Endometrium (tissue), 2 donors: ENCODE results near the gene LATS2.

Source experiments
- FAIRE-seq: peaks from 2 replicates; lab custom pipeline; 2012; peaks lifted over from hg19 to GRCh38; lab: Jason Lieb, UNC
- donor health status: control.
- donor health status: control.

The LATS2 gene

GRCh38 chr13:21047087-21047486, 14.3 kb downstream of the LATS2 start:
- no peak for FAIRE-seq

DNA sequence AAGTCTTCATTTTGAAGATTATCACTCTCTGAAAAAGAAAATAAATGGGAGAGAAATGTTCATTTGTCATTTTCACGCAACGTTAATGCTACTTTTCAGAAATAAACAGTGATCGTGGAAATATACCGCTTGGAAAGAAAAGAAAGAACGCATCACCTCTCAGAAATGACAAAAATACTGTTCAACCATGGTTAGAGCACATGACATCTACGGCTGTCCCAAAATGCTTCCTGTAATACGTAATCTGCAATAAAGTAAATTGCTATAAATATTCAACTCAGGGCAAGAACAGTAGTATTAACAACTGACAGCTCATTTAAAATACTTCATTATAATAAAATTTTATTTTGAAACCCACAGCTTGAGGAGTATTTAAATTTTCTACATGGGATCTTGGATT, 15.2 kb downstream of the LATS2 start:
- no peak for FAIRE-seq

DNA sequence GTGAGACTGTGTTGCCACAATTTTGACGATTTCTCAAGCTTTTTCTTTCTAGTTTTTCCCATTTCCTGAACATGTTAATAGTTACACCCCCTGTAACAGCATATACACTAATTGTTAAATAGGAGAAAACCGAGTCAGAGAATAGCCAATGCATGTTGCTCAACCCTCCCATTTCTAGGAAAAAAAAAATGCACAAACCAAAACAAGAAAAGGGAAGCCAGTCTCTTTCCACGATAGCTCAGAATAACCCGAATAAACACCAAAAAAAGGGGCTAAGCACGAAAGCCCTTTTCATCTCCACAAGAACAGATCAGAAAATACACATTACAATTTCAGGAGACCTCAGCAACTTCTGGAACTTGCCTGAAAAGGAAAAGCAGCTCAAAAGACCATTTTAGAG, 16.3 kb downstream of the LATS2 start:
- FAIRE-seq = no peak

- no peak for FAIRE-seq
Observed at GRCh38 chr13:21043898-21044297, 17.5 kb downstream of the LATS2 start.

GRCh38 chr13:21040120-21040826, 21.1 kb downstream of the LATS2 start:
- no peak for FAIRE-seq

DNA sequence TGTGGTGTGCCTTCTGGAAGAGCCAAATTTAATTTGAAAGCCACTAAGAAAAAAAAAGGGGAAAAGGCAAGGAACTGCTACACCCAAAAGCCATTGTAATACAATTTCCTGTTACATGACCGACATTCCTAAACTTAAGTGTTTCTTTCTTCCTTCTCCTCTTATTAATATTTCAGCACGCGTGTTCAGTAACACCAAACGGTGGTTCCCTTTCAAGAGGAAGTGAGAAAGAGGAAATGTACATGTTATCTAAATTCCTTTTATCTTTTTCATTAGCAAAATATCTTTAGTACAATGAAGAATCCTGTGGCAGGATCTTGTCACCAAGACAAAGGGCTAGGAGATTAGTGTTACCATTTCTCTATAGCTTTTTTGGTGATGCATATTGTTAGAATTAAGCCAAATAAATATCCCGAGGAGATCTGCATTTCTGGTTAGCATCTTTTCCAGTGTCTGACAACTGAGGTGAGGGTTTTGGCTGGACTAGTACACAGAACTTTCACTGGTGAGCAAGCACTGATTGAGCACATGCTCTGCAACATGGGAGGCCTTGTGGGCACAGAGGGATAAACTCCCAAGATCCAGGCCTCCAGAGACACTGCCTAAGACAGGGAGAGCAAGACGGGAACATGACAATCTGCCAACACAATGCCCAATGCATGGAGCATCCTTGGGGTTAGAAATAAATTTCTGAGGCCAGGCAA, 22.1 kb downstream of the LATS2 start:
- no peak for FAIRE-seq

- FAIRE-seq = no peak
Observed at GRCh38 chr13:21037656-21038055, 23.7 kb downstream of the LATS2 start.

GRCh38 chr13:21035498-21035897, 25.9 kb downstream of the LATS2 start:
- FAIRE-seq = no peak

GRCh38 chr13:21034603-21035191, 26.7 kb downstream of the LATS2 start:
- no peak for FAIRE-seq

GRCh38 chr13:21033856-21034602, 27.4 kb downstream of the LATS2 start:
- FAIRE-seq = no peak

- FAIRE-seq = no peak
Observed at GRCh38 chr13:21033212-21033840, 28.1 kb downstream of the LATS2 start.

- FAIRE-seq = no peak
Observed at GRCh38 chr13:21032656-21033055, 28.7 kb downstream of the LATS2 start.

DNA sequence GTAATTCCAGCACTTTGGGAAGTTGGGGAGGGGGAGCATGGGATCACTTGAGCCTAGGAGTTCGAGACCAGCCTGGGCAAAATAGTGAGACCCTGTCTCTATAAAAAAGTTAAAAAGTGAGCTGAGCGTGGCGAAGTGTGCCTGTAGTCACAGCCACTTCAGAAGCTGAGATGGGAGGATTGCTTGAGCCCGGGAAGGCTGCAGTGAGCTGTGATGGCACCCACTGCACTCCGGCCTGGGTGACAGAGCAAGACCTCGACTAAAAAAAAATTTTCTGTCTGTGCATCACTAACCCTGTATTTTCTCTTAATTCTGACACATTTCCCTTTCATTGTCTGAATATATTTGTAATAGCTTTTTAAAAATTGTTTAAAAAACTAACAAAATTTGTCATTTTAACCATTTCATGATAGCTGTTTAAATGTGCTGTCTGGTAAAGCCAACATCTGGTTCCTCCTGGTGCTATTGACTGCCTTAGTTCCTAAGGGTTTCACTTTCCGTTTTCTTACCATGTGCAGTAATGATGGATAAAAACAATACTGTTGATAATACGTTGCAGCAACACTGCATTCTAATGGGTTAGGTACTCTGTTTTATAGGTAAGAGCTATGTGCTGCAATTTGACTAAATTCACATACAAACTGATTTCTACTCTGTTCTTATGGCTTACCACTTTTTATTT, 29.7 kb downstream of the LATS2 start:
- FAIRE-seq = no peak

DNA sequence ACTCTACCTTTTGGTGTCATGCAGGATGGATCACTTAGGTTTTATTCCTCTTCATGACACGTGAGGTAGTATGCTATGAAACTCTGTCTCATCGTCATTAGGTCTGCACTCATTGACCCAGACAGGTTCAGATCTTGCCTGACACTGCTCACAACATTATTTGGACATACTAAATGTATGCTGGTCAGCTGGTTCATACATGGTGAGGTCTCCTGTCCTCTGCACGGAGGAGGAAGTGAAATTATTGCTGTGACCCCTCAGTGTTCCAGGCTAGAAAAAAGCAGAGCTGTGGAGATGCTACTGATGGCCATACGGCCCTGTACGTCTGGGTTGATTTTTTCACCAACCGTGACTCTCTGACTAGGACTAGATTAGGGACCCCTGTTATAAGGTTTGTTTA, 35.8 kb downstream of the LATS2 start:
- no peak for FAIRE-seq

GRCh38 chr13:21022056-21022979, 39.1 kb downstream of the LATS2 start:
- no peak for FAIRE-seq

DNA sequence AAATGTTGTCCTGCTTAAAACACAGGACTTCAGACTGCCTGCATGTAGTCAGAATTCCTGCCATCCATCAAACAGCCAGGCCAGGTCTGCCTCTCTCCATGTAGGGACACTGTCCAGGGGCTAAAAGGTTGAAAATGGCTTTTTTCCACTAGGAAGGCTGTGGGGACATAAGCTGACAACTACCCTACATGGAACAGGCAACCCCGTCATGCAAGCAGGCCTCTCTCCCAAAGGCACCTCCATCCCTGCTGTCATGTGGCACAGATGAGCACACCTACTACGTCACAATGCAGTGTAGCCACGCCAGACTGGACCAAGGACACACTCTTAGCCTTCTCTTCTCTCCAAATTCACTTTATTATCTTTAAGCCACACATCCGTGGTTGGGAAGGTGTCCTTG, 40.8 kb downstream of the LATS2 start:
- FAIRE-seq = no peak

GRCh38 chr13:21020176-21020575, 41.2 kb downstream of the LATS2 start:
- FAIRE-seq = no peak

- FAIRE-seq = no peak
Observed at GRCh38 chr13:21018220-21018619, 43.2 kb downstream of the LATS2 start.

GRCh38 chr13:21016487-21016886, 44.9 kb downstream of the LATS2 start:
- no peak for FAIRE-seq

GRCh38 chr13:21015284-21015683, 46.1 kb downstream of the LATS2 start:
- FAIRE-seq = no peak
